Astrocyte of the spinal cord (primary cell): ENCODE data around the gene SLC7A8.

ENCODE experiments used
- DNase-seq: peaks from one replicate; pipeline ENCODE4 v3.0.0; 2011; ENCODE audit warnings: low read depth, low spot score
- H3K4me3 ChIP-seq: 2 replicates; pipeline ENCODE4 v1.5.1; 2011; ENCODE audit warnings: low read depth, mild to moderate bottlenecking, low read length, moderate library complexity
- in situ Hi-C: cut with HindIII; loops from 2 replicates; pipeline ENCODE4 v1.10.0; 2017; ENCODE audit warnings: low sequenced_read_pairs
- TF ChIP-seq, protein P1 (sequence below): IDR thresholded peaks from 2 replicates; pipeline ENCODE4 v1.5.1; 2012; ENCODE audit warnings: low read depth, mild to moderate bottlenecking, low read length, inconsistent platforms

The SLC7A8 gene

DNA sequence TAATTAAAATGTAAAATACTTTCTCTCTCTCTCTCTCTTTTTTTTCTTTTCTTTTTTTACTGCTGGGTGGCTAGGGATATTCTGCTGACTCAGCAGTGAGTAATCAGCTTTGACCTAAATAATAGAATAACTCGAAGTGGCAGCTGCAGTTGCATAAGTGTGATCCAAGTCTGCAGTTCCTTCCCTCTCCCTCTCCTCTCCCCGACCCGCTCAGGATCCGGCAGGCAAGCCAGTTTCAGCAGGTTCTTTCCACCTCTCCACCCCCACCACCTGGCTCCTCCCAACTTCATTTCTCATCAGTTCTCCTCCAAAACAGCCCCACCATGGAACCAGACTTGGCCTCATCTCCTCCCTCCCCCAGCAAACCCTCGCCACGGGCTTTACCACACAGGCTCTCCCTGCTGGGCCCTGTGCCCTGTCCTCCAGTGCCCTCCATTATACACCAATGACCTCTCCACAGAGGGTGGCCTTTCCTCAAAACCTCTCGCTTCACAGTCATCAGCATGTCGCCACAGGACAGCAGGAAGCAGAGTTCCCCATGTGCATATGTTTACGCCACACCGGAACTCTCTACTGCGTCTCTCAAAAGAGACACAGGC, 22.4 kb downstream of the SLC7A8 start:
- in situ Hi-C loops = no loop called here
- H3K4me3 ChIP-seq = no peak overlapping the region
- peak; percentile 82 for DNase-seq
- TF ChIP-seq, protein P1, sequence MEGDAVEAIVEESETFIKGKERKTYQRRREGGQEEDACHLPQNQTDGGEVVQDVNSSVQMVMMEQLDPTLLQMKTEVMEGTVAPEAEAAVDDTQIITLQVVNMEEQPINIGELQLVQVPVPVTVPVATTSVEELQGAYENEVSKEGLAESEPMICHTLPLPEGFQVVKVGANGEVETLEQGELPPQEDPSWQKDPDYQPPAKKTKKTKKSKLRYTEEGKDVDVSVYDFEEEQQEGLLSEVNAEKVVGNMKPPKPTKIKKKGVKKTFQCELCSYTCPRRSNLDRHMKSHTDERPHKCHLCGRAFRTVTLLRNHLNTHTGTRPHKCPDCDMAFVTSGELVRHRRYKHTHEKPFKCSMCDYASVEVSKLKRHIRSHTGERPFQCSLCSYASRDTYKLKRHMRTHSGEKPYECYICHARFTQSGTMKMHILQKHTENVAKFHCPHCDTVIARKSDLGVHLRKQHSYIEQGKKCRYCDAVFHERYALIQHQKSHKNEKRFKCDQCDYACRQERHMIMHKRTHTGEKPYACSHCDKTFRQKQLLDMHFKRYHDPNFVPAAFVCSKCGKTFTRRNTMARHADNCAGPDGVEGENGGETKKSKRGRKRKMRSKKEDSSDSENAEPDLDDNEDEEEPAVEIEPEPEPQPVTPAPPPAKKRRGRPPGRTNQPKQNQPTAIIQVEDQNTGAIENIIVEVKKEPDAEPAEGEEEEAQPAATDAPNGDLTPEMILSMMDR = no peak

DNA sequence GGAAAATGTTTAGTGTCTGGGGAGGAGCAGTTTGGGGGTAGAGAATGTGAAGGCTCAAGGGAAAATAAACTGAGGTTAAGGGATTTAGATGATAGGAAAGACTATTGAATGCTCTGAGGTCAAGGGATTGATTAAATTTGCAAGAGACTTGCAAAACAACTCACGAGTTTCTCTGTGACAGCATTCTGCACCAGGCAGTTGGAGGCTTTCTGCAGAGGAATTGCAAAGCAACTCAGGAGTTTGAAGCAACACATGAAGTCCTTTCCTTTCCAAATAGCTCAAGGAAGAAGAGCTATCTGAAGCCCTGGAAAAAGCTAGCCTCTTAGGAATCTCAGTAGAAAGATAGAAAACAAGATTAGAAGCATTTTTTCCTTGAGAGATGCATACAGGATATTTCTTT, 23.9 kb downstream of the SLC7A8 start:
- in situ Hi-C loops = no loop called here
- DNase-seq = no peak
- H3K4me3 ChIP-seq = no peak overlapping the region
- TF ChIP-seq, protein P1 = no peak

DNA sequence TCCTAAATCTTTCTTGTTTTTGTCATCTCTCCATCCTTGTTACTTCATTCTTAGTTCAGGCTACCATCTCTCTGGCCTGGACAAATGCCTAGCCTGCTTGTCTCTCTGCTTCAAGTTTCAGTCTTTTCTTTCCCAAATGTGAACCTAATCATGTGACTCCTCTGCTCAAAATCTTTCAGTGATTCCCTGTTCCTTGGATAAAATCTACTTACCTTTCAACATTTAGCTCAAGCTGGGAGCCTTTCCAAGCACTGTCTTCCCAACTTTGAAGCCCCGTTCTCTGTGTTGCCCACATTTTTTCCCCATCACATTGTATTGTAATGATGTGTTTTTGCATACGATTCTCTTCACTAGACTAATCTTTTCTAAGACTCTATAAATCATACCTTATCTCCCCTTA, 24.7 kb downstream of the SLC7A8 start:
- TF ChIP-seq, protein P1 = no peak
- H3K4me3 ChIP-seq = no peak overlapping the region
- DNase-seq = no peak
- in situ Hi-C loops = no loop called here

DNA sequence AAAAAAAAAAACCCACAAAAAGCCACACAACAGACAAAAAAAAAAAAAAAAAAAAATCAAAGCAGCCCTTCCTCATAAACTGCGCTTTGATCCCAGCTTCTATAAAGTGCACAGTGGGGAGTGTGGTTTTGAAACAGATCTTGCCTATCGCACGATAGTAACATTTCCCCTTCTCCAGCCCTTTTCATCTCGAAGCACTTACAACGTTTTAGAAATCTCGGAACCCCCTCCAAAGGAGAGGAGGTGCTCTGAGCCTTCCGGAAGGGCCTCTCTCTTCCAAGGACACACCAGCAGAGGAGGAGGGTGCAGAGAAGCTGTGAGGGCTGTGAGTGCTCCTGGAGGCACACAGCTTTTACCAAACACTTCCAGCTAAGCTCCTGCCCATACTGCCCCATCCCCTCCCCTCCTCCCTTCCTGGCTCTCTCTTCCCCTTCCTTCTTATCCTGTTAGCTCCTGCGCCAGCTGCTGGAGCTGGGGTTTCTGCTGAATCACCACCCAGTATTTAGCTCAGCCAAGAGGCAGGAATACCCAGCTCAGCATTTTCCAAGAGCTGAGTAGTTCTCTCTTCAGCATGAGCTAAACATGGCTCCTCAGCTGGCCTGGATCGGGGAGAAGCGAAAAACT, 28.4 kb downstream of the SLC7A8 start:
- H3K4me3 ChIP-seq = no peak overlapping the region
- in situ Hi-C loops = no loop called here
- peak; percentile 84 for DNase-seq
- TF ChIP-seq, protein P1 = no peak

DNA sequence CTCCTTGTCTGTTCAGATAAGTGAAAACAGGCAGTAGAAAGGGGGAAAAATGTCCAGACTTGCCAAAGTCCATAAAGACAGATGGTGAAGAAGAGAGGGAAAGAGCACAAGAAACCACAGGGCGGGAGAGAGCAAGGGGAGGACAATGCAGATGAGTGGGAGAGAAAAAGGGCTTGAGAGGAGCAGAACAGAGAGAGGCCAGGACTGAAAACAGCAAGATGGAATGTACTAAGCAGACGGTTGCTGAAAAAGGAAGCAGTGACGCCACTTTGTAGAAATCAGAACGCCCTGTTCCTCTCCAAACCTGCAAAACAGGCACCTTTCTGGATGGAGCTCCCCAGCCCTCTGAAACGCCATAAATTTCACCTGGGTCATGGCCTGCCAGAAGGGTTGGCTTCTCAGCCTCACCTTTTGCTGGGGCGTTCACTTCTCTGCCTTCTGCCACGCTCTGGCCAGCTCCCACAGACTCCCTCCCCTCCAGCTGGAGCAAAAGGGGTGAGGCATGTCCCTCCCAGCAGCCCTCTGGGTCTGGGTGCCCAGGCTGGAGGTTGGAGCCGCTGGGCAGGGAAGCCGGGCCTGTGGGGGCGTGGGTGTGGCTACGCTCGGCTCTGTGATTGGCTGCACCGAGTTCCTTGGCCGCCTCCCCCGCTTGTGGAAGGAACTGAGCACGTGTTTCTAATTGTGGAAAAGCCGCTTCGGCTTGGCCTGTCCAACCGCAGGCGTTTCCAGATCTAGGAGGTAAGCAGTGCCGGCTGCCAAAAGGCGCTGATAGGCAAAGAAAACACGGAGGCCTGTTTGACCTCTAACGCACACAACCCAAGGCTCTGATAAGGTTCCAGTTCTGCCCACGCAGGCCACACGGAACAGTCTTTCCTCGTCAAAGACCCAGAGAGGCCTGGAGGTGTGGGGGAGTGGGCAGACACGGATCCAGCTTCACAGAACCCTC, 29.3 kb downstream of the SLC7A8 start:
- TF ChIP-seq, protein P1 = no peak
- in situ Hi-C loops = no loop called here
- no peak overlapping the region for H3K4me3 ChIP-seq
- no peak for DNase-seq

DNA sequence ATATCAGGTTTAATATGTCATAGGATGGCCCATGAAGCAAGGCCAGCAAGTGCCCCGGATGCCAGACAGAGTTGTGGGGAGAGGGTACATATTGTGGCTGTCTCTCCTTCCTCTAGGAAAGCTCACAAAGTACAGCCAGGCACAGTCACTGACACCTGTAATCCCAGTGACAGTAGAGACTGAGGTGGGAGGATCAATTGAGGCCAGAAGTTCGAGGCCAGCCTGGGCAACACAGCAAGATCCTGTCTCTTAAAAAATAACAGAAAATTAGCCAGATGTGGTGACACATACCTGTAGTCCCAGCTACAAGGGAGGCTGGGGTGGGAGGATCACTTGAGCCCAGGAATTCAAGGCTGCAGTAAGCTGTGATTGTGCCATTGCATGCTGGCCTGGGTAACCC, 32.1 kb downstream of the SLC7A8 start:
- TF ChIP-seq, protein P1 = no peak
- no peak for DNase-seq
- in situ Hi-C loops = no loop called here
- no peak overlapping the region for H3K4me3 ChIP-seq
